ELF-1 (cell line): ENCODE data around the gene SLC51B.
"Not testable (repeated sequence)": the region's sequence is repeated elsewhere in the genome, so short reads cannot be mapped to it uniquely, and the experiment has no call there.

Source experiments
- DNase-seq: peaks from one replicate; pipeline ENCODE4 v3.0.0-alpha.2; 2016; ENCODE audit warnings: low read depth, low spot score

SLC51B gene

GRCh38 chr15:65044724-65045481, at the start of gene SLC51B:
SLC51B (plus strand) TSS chr15:65045387; CDS start chr15:65050005, 4,618 bp downstream.
- no peak for DNase-seq

GRCh38 chr15:64997066-64997465, 48.1 kb upstream of the SLC51B start:
- DNase-seq: no peak

- no peak for DNase-seq
Measured at GRCh38 chr15:64997745-64998375, 47.3 kb upstream of the SLC51B start.

- no peak for DNase-seq
Measured at GRCh38 chr15:65004993-65005392, 40.2 kb upstream of the SLC51B start.

- peak; percentile 14 for DNase-seq
Measured at GRCh38 chr15:65006876-65007275, 38.3 kb upstream of the SLC51B start.

GRCh38 chr15:65008983-65009382, 36.2 kb upstream of the SLC51B start:
- no peak for DNase-seq

- not testable (repeated sequence) for DNase-seq
Measured at GRCh38 chr15:65011198-65011597, 34.0 kb upstream of the SLC51B start.

- DNase-seq: no peak
Measured at GRCh38 chr15:65020419-65020818, 24.8 kb upstream of the SLC51B start.

GRCh38 chr15:65021488-65021887, 23.7 kb upstream of the SLC51B start:
- no peak for DNase-seq

GRCh38 chr15:65026756-65027155, 18.4 kb upstream of the SLC51B start:
- DNase-seq: no peak

GRCh38 chr15:65027593-65027992, 17.6 kb upstream of the SLC51B start:
- no peak for DNase-seq

GRCh38 chr15:65028338-65028737, 16.8 kb upstream of the SLC51B start:
- no peak for DNase-seq

GRCh38 chr15:65028921-65029735, 16.1 kb upstream of the SLC51B start, which contains the start of gene MTFMT:
MTFMT (minus strand) TSS chr15:65029639; CDS start chr15:65029613, 26 bp downstream.
- DNase-seq: peak; percentile 80

- no peak for DNase-seq
Measured at GRCh38 chr15:65029736-65030208, 15.4 kb upstream of the SLC51B start.

- DNase-seq: peak; percentile 92
Measured at GRCh38 chr15:65032801-65033537, 12.2 kb upstream of the SLC51B start.

GRCh38 chr15:65033659-65034269, 11.4 kb upstream of the SLC51B start:
- DNase-seq: no peak

GRCh38 chr15:65034719-65035118, 10.5 kb upstream of the SLC51B start:
- no peak for DNase-seq

- DNase-seq: no peak
Measured at GRCh38 chr15:65037309-65037708, 7.9 kb upstream of the SLC51B start.

GRCh38 chr15:65038428-65038827, 6.8 kb upstream of the SLC51B start:
- DNase-seq: no peak

GRCh38 chr15:65038836-65039235, 6.4 kb upstream of the SLC51B start:
- DNase-seq: no peak

GRCh38 chr15:65040461-65040860, 4.7 kb upstream of the SLC51B start:
- DNase-seq: no peak
